Thoracic aorta (tissue), 2 donors: ENCODE data around the gene DOCK10. TPM values are rescaled to one million over a fixed set of nuclear protein-coding genes. Genes with fewer than 3 reads are reported as not detected.

ENCODE experiments used
- ATAC-seq: fragments of 150-250 bp; one replicate; pipeline ENCODE4 v1.8.0; 2017; ENCODE audit warnings: low read depth; ENCODE audit not compliant: insufficient number of reproducible peaks, low FRiP score
- DNase-seq: peaks from one replicate; pipeline ENCODE4 v3.0.0-alpha.2; 2020; ENCODE audit warnings: low spot score
- H3K27ac ChIP-seq, 2 donors: fragments of 200-600 bp; sonication (generic); 1 replicate in 1 of 2; 2 replicates in 1 of 2; pipeline ENCODE4 v1.5.1; 2016; ENCODE audit warnings: mild to moderate bottlenecking in 2 of 2, moderate library complexity in 2 of 2
- H3K27me3 ChIP-seq: fragments of 200-600 bp; sonication (generic); replicated peaks from 2 replicates; pipeline ENCODE4 v1.6.0; 2016; ENCODE audit warnings: mild to moderate bottlenecking; ENCODE audit not compliant: insufficient read depth
- H3K36me3 ChIP-seq: fragments of 200-600 bp; sonication (generic); one replicate; pipeline ENCODE4 v1.5.1; 2016
- H3K4me1 ChIP-seq, 2 donors: fragments of 200-600 bp; sonication (generic); 1 replicate in 1 of 2; 2 replicates in 1 of 2; pipeline versions ENCODE4 v1.5.1 to v1.6.0; 2016; ENCODE audit warnings: low read depth in 2 of 2, mild to moderate bottlenecking in 1 of 2; ENCODE audit not compliant: control insufficient read depth in 1 of 2
- H3K4me3 ChIP-seq: fragments of 200-600 bp; sonication (generic); 2 replicates; pipeline ENCODE4 v1.5.1; 2016; ENCODE audit warnings: mild to moderate bottlenecking
- H3K9me3 ChIP-seq: fragments of 200-600 bp; sonication (generic); 2 replicates; pipeline ENCODE4 v1.5.1; 2016
- CTCF ChIP-seq: fragments of 200-600 bp; sonication (generic); IDR thresholded peaks from one replicate; pipeline ENCODE4 v1.5.1; 2019; ENCODE audit warnings: antibody characterized with exemption
- total RNA-seq, 2 donors: library from RNA; depleted of rRNA; stranded (reverse); fragments of >200 nt; gene quantifications; one replicate each; pipeline versions ENCODE4 v1.1.0 to v1.2.3, GENCODE V29; 2016

Gene DOCK10
- total RNA-seq, 2 donors from 2014 or later = 44.9 to 53.0 TPM

GRCh38 chr2:225083276-225083675 lies 41.0 kb upstream of the DOCK10 start:
- H3K4me1 ChIP-seq = no peaks in the 10 kb centered on the region
- no peak overlapping the region for H3K4me3 ChIP-seq
- no peak overlapping the region for H3K27ac ChIP-seq
- no peak for ATAC-seq
- H3K9me3 ChIP-seq = no peaks in the 10 kb centered on the region
- H3K27me3 ChIP-seq = no peaks in the 10 kb centered on the region
- no peak for TF ChIP-seq CTCF
- DNase-seq = no peak
- H3K36me3 ChIP-seq = no peaks in the 10 kb centered on the region

GRCh38 chr2:225076125-225076524 lies 33.9 kb upstream of the DOCK10 start:
- Histone ChIP-seq H3K27ac (no peak overlapping the region), H3K36me3 (no peaks in the 10 kb centered on the region), H3K9me3 (no peaks in the 10 kb centered on the region), H3K4me3 (no peak overlapping the region), H3K4me1 (no peaks in the 10 kb centered on the region), H3K27me3 (no peaks in the 10 kb centered on the region)
- no peak for TF ChIP-seq CTCF
- ATAC-seq (no peak), DNase-seq (no peak)

GRCh38 chr2:225074919-225075681 lies 32.8 kb upstream of the DOCK10 start:
- no peaks in the 10 kb centered on the region for H3K4me1 ChIP-seq
- DNase-seq = no peak
- H3K36me3 ChIP-seq = no peaks in the 10 kb centered on the region
- TF ChIP-seq CTCF = no peak
- no peak overlapping the region for H3K4me3 ChIP-seq
- no peak for ATAC-seq
- H3K27me3 ChIP-seq = no peaks in the 10 kb centered on the region
- no peaks in the 10 kb centered on the region for H3K9me3 ChIP-seq
- H3K27ac ChIP-seq = no peak overlapping the region

GRCh38 chr2:225074366-225074765 lies 32.1 kb upstream of the DOCK10 start:
- Histone ChIP-seq H3K27ac (no peak overlapping the region), H3K9me3 (no peaks in the 10 kb centered on the region), H3K4me3 (no peak overlapping the region), H3K36me3 (no peaks in the 10 kb centered on the region), H3K4me1 (no peaks in the 10 kb centered on the region), H3K27me3 (no peaks in the 10 kb centered on the region)
- DNase-seq = no peak
- no peak for ATAC-seq
- no peak for TF ChIP-seq CTCF

- no peaks in the 10 kb centered on the region for H3K36me3 ChIP-seq
- H3K4me3 ChIP-seq = no peak overlapping the region
- H3K4me1 ChIP-seq = no peaks in the 10 kb centered on the region
- DNase-seq = no peak
- no peaks in the 10 kb centered on the region for H3K27me3 ChIP-seq
- ATAC-seq = no peak
- no peaks in the 10 kb centered on the region for H3K9me3 ChIP-seq
- H3K27ac ChIP-seq = no peak overlapping the region
- TF ChIP-seq CTCF = no peak
These were observed 30.9 kb upstream of the DOCK10 start for GRCh38 chr2:225073198-225073597.
